Nephron (organoid): ENCODE results near the gene IRGC.
A peak's percentile ranks its signal among the peaks of the same experiment; 100 is the strongest.
"Not testable (repeated sequence)": the region's sequence is repeated elsewhere in the genome, so short reads cannot be mapped to it uniquely, and the experiment has no call there.

Experiments used
- H3K27ac Mint-ChIP-seq, 3 experiments: 2 replicates each; pipeline ENCODE4 v1.8.0; 2020; ENCODE audit warnings: mixed read lengths in 3 of 3, mild to moderate bottlenecking in 2 of 3, moderate library complexity in 1 of 3
- H3K27me3 Mint-ChIP-seq: 2 replicates; pipeline ENCODE4 v1.8.0; 2021; ENCODE audit warnings: low read depth, mild to moderate bottlenecking, moderate library complexity, mixed read lengths
- H3K36me3 Mint-ChIP-seq: 2 replicates; pipeline ENCODE4 v1.8.0; 2020; ENCODE audit warnings: low read depth, mixed read lengths
- H3K4me1 Mint-ChIP-seq: 2 replicates; pipeline ENCODE4 v1.8.0; 2020; ENCODE audit warnings: mixed read lengths
- H3K4me3 Mint-ChIP-seq, 3 experiments: 2 replicates each; pipeline ENCODE4 v1.8.0; 2020; ENCODE audit warnings: mild to moderate bottlenecking in 3 of 3, mixed read lengths in 3 of 3, moderate library complexity in 2 of 3
- H3K9me3 Mint-ChIP-seq: 2 replicates; pipeline ENCODE4 v1.8.0; 2020; ENCODE audit warnings: mixed read lengths
- CTCF ChIP-seq, 3 experiments: fragments of 200-600 bp; sonication (generic); IDR thresholded peaks; one replicate each; pipeline ENCODE4 v1.5.0; 2021; ENCODE audit warnings: antibody characterized with exemption in 3 of 3; ENCODE audit not compliant: unreplicated experiment in 3 of 3

IRGC gene

DNA sequence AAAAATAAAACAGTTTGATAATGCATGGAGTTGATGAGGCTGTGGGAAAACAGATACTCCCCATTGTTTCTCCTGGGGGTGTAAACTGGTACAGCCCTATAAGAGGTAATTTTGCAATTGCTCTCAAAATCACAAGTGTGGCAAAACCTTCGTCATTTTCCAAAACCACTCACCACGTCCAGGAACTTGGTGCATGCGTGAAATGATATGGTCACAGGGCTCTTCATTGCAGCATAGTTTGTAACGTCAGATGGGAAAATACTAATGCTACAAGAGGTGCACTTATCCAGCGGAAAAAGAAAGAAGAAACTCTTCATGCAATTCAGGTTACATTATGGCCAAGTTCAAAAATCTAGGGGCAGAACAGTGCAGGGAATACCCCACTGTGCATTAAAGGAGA lies 34.1 kb upstream of the IRGC start:
- H3K27ac Mint-ChIP-seq, result no peak overlapping the region
- TF ChIP-seq CTCF (IDR thresholded peaks at IDR 0.05; ENCODE audit: unreplicated experiment in 3 of 3), result no peak
- no peaks in the 10 kb centered on the region for H3K9me3 Mint-ChIP-seq
- peaks cover 9% of the 10 kb centered on the region for H3K27me3 Mint-ChIP-seq
- peaks cover 5% of the 10 kb centered on the region for H3K4me1 Mint-ChIP-seq
- no peak overlapping the region for H3K4me3 Mint-ChIP-seq
- H3K36me3 Mint-ChIP-seq, result no peaks in the 10 kb centered on the region

DNA sequence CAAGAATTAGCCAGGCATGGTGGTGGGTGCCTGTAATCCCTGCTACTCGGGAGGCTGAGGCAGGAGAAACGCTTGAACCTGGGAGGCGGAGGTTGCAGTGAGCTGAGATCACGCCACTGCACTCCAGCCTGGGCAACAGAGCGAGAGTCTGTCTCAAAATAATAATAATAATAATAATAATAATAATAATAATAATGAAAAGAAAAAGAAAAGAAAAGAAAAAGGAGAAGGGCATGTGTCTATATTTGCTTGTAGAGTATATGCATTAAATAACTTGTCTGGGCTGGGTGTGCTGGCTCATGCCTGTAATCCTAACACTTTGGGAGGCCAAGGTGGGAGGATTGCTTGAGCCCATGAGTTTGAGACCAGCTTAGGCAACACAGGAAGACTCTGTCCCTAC lies 33.6 kb upstream of the IRGC start:
- not testable (repeated sequence) for H3K4me1 Mint-ChIP-seq, H3K9me3 Mint-ChIP-seq, H3K27me3 Mint-ChIP-seq, H3K27ac Mint-ChIP-seq, H3K36me3 Mint-ChIP-seq, H3K4me3 Mint-ChIP-seq

DNA sequence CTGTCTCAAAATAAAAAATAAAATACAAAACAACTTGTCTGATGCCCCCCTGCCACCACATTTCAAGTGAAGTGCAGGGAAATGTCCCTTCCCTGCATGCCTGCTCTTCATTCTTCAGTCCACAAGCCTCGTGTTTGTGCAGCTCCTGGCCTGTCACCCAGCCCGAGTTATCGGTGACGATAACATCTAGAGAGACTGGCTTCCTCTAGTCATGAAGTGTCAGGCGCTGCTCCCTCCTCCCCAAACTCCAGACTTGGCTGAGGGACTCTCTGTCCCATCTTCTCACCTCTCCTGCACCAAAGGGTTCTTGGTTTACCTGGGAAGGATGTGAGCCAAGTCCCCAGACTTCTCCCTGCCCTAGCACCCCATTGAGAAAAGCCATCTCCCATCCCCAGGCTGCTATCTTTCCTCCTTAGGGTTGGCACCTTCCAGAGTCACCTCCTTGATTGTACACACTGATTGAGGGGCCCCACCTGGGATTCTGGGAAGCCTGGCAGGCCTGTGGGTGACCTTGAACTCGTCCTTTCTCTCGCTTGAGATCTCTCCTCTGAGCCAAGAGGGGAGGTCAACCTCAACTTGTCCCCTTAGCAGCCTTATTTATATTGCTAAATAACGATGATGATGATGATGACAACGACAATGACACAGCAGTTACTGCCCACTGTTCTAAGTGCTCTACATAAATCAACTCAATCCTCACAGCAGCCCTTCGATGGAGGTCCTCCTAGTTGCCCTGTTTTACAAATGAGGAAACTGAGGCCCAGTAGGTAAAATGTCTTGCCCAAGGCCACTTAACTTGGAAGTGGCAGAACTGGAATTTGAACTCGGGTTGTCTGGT lies 32.8 kb upstream of the IRGC start:
- no peak for TF ChIP-seq CTCF (IDR thresholded peaks at IDR 0.05; ENCODE audit: unreplicated experiment in 3 of 3)
- no peaks in the 10 kb centered on the region for H3K9me3 Mint-ChIP-seq
- peaks cover 9% of the 10 kb centered on the region for H3K4me1 Mint-ChIP-seq
- H3K36me3 Mint-ChIP-seq, result no peaks in the 10 kb centered on the region
- peaks cover 4% of the 10 kb centered on the region for H3K27me3 Mint-ChIP-seq
- H3K27ac Mint-ChIP-seq, result no peak overlapping the region
- H3K4me3 Mint-ChIP-seq, result no peak overlapping the region

DNA sequence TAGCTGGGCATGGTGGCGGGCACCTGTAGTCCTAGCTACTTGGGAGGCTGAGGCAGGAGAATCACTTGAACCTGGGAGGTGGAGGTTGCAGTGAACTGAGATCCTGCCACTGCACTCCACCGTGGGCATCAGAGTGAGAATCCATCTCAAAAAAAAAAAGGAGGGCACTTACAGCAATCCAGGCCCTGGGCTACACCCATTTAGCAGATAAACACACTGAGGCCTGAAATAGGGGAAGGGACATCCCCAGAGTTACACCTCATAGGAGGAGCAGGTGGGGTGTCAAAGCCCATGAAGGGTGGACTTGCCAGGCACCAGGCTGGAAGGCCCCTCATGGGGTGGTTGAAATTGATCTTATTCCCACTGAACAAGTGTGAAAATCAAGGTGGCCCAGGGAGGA lies 32.0 kb upstream of the IRGC start:
- Mint-ChIP-seq H3K4me1 (peaks cover 9% of the 10 kb centered on the region), H3K4me3 (no peak overlapping the region), H3K27ac (no peak overlapping the region), H3K36me3 (no peaks in the 10 kb centered on the region), H3K27me3 (peaks cover 4% of the 10 kb centered on the region), H3K9me3 (no peaks in the 10 kb centered on the region)
- TF ChIP-seq CTCF (IDR thresholded peaks at IDR 0.05; ENCODE audit: unreplicated experiment in 3 of 3), result no peak

DNA sequence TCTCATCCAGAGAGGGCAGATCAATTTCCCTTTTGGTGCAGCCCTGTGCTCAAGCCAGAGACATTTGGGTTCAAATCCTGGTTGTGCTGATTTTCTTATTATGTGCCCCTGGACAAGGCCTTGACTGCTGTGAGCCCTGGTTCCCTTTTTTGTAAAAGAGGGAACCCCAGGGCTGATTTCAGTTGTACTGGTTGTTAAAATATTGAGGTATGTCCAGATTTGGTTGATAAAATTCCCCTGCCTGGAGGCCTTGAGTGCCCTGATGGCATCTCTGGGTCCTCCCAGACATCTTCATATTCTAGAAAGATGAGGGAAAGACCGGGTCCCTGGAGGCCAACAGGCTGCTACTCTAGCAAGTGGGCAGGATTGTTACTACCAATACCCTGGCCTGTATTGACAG lies 31.6 kb upstream of the IRGC start:
- no peaks in the 10 kb centered on the region for H3K9me3 Mint-ChIP-seq
- peaks cover 3% of the 10 kb centered on the region for H3K27me3 Mint-ChIP-seq
- H3K36me3 Mint-ChIP-seq, result no peaks in the 10 kb centered on the region
- H3K27ac Mint-ChIP-seq, result no peak overlapping the region
- peaks cover 9% of the 10 kb centered on the region for H3K4me1 Mint-ChIP-seq
- no peak overlapping the region for H3K4me3 Mint-ChIP-seq
- TF ChIP-seq CTCF (IDR thresholded peaks at IDR 0.05; ENCODE audit: unreplicated experiment in 3 of 3), result no peak

DNA sequence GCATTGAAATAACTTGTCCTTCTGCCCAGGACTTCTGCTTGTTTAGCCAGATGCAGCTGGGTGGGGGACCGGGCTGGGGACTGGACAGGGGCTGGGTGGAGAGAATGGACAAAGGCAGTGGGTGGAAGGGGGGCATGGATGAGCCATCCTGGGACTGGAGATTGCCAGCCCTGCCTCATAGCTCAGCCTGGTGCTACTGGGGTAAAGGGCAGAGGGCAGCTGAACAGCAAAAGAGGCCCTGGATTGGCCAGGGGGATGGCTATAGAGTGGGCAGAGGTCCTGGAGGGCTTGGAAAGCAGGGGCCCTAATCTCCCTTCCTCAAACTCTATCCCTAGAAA lies 28.2 kb upstream of the IRGC start:
- Mint-ChIP-seq H3K4me3 (no peak overlapping the region), H3K9me3 (peaks cover 12% of the 10 kb centered on the region), H3K36me3 (no peaks in the 10 kb centered on the region), H3K27me3 (no peaks in the 10 kb centered on the region), H3K27ac (peak overlapping the region; percentile 45 to 70 (median 49)), H3K4me1 (peaks cover 9% of the 10 kb centered on the region)
- no peak for TF ChIP-seq CTCF (IDR thresholded peaks at IDR 0.05; ENCODE audit: unreplicated experiment in 3 of 3)
